ENCODE measurements around the gene HIGD1C. TPM values are rescaled to one million over a fixed set of nuclear protein-coding genes. Genes with fewer than 3 reads are reported as not detected.
"Not testable (repeated sequence)": the region's sequence is repeated elsewhere in the genome, so short reads cannot be mapped to it uniquely, and the experiment has no call there.

The HIGD1C gene
- total RNA-seq, 1 donor from 2014 or later: not detected

GRCh38 chr12:50949801-50950302 lies 2.5 kb upstream of the HIGD1C start:
- H2AFZ ChIP-seq (ENCODE audit: low read depth, low read length): no peak overlapping the region
- H3K4me1 Mint-ChIP-seq (ENCODE audit: low read depth, unreplicated experiment): no peaks in the 10 kb centered on the region
- DNase-seq (ENCODE audit: low read depth) (no peak), FAIRE-seq (no peak)
- no peak overlapping the region for H3K4me2 ChIP-seq (ENCODE audit: low read length)
- no peaks in the 10 kb centered on the region for H3K27me3 ChIP-seq (ENCODE audit: insufficient read depth, low read length)
- H3K4me3 ChIP-seq (ENCODE audit: insufficient read depth, low read depth, low read length): no peak overlapping the region
- H3K36me3 ChIP-seq (ENCODE audit: insufficient read depth, low read length): no peaks in the 10 kb centered on the region
- no peaks in the 10 kb centered on the region for H3K27me3 Mint-ChIP-seq (ENCODE audit: low read depth, unreplicated experiment)
- H3K9me3 Mint-ChIP-seq (ENCODE audit: unreplicated experiment): peaks cover 2% of the 10 kb centered on the region
- no peaks in the 10 kb centered on the region for H3K36me3 Mint-ChIP-seq (ENCODE audit: low read depth, unreplicated experiment)
- H3K27ac Mint-ChIP-seq (ENCODE audit: unreplicated experiment): no peak overlapping the region
- TF ChIP-seq EZH2 (IDR thresholded peaks at IDR 0.05; ENCODE audit: insufficient read depth, low read length) (no peak), CTCF (IDR thresholded peaks at IDR 0.05; ENCODE audit: insufficient read depth, low read depth, low read length) (no peak)
- no peak overlapping the region for H3K27ac ChIP-seq (ENCODE audit: low read depth, low read length)
- H3K4me3 Mint-ChIP-seq (ENCODE audit: unreplicated experiment): no peak overlapping the region
- H3K4me1 ChIP-seq (ENCODE audit: insufficient read depth, low read length): no peaks in the 10 kb centered on the region
- no peaks in the 10 kb centered on the region for H3K9me3 ChIP-seq (ENCODE audit: insufficient read depth, low read depth, low read length)
- H3K9ac ChIP-seq (ENCODE audit: low read length): no peak overlapping the region
- H3K79me2 ChIP-seq (ENCODE audit: insufficient read depth, low read length): no peaks in the 10 kb centered on the region
- no peaks in the 10 kb centered on the region for H4K20me1 ChIP-seq (ENCODE audit: insufficient read depth, low read length)

DNA sequence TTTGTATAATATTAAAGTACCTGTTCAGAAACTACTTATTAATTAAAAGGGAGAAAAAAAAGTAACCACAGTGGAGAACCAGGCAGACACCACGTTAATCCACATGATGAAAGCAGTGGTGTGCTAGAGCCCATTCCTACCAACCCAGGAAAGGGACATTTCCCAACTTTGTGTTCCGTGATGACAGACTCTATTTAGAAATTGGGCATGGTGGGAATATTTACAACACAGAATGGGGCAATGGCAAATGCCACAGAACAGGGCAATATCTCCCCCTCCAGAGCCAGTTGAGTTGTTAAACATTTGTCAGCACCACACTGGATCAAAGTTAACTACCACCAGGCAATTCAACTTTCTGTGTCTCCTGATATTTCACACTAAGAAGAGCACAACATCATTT lies 1.2 kb upstream of the HIGD1C start:
- Mint-ChIP-seq H3K4me3 (ENCODE audit: unreplicated experiment) (no peak overlapping the region), H3K27me3 (ENCODE audit: low read depth, unreplicated experiment) (no peaks in the 10 kb centered on the region), H3K4me1 (ENCODE audit: low read depth, unreplicated experiment) (no peaks in the 10 kb centered on the region), H3K9me3 (ENCODE audit: unreplicated experiment) (peaks cover 2% of the 10 kb centered on the region), H3K36me3 (ENCODE audit: low read depth, unreplicated experiment) (no peaks in the 10 kb centered on the region), H3K27ac (ENCODE audit: unreplicated experiment) (no peak overlapping the region)
- no peak overlapping the region for H3K4me2 ChIP-seq (ENCODE audit: low read length)
- no peaks in the 10 kb centered on the region for H3K4me1 ChIP-seq (ENCODE audit: insufficient read depth, low read length)
- FAIRE-seq: no peak
- no peaks in the 10 kb centered on the region for H3K9me3 ChIP-seq (ENCODE audit: insufficient read depth, low read depth, low read length)
- H3K79me2 ChIP-seq (ENCODE audit: insufficient read depth, low read length): no peaks in the 10 kb centered on the region
- H3K27ac ChIP-seq (ENCODE audit: low read depth, low read length): no peak overlapping the region
- no peak for TF ChIP-seq CTCF (IDR thresholded peaks at IDR 0.05; ENCODE audit: insufficient read depth, low read depth, low read length)
- no peak for TF ChIP-seq EZH2 (IDR thresholded peaks at IDR 0.05; ENCODE audit: insufficient read depth, low read length)
- DNase-seq (ENCODE audit: low read depth): no peak
- no peaks in the 10 kb centered on the region for H3K36me3 ChIP-seq (ENCODE audit: insufficient read depth, low read length)
- no peak overlapping the region for H2AFZ ChIP-seq (ENCODE audit: low read depth, low read length)
- H3K27me3 ChIP-seq (ENCODE audit: insufficient read depth, low read length): no peaks in the 10 kb centered on the region
- H3K9ac ChIP-seq (ENCODE audit: low read length): no peak overlapping the region
- H4K20me1 ChIP-seq (ENCODE audit: insufficient read depth, low read length): no peaks in the 10 kb centered on the region
- H3K4me3 ChIP-seq (ENCODE audit: insufficient read depth, low read depth, low read length): no peak overlapping the region

- Histone ChIP-seq H3K4me2 (ENCODE audit: low read length) (no peak overlapping the region), H3K4me1 (ENCODE audit: insufficient read depth, low read length) (no peaks in the 10 kb centered on the region), H3K79me2 (ENCODE audit: insufficient read depth, low read length) (no peaks in the 10 kb centered on the region), H3K9ac (ENCODE audit: low read length) (no peak overlapping the region), H3K36me3 (ENCODE audit: insufficient read depth, low read length) (no peaks in the 10 kb centered on the region), H3K9me3 (ENCODE audit: insufficient read depth, low read depth, low read length) (no peaks in the 10 kb centered on the region), H3K27me3 (ENCODE audit: insufficient read depth, low read length) (no peaks in the 10 kb centered on the region), H4K20me1 (ENCODE audit: insufficient read depth, low read length) (no peaks in the 10 kb centered on the region), H3K27ac (ENCODE audit: low read depth, low read length) (no peak overlapping the region), H2AFZ (ENCODE audit: low read depth, low read length) (no peak overlapping the region), H3K4me3 (ENCODE audit: insufficient read depth, low read depth, low read length) (no peak overlapping the region)
- peaks cover 1% of the 10 kb centered on the region for H3K9me3 Mint-ChIP-seq (ENCODE audit: unreplicated experiment)
- H3K27ac Mint-ChIP-seq (ENCODE audit: unreplicated experiment): no peak overlapping the region
- no peaks in the 10 kb centered on the region for H3K4me1 Mint-ChIP-seq (ENCODE audit: low read depth, unreplicated experiment)
- TF ChIP-seq CTCF (IDR thresholded peaks at IDR 0.05; ENCODE audit: insufficient read depth, low read depth, low read length) (no peak), EZH2 (IDR thresholded peaks at IDR 0.05; ENCODE audit: insufficient read depth, low read length) (no peak)
- DNase-seq (ENCODE audit: low read depth) (no peak), FAIRE-seq (no peak)
- no peak overlapping the region for H3K4me3 Mint-ChIP-seq (ENCODE audit: unreplicated experiment)
- no peaks in the 10 kb centered on the region for H3K27me3 Mint-ChIP-seq (ENCODE audit: low read depth, unreplicated experiment)
- no peaks in the 10 kb centered on the region for H3K36me3 Mint-ChIP-seq (ENCODE audit: low read depth, unreplicated experiment)
Observed at GRCh38 chr12:50953047-50953446, 703 bp downstream of the HIGD1C start.

DNA sequence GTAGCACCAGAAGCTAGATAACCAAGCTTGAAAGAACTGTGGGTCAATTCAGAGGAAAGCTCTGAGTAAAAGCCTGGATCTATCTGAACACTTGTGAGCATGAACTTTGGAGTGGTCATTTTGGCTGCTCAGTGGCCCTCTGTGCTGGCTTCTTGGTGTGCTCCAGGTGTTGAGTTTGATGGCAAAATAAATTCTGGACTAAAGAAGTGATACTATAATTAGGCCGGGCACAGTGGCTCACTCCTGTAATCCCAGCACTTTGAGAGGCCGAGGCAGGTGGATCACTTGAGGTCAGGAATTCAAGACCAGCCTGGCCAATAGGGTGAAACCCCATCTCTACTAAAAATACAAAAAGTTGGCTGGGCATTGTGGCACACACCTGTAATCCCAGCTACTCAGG lies 2.4 kb downstream of the HIGD1C start:
- H3K9me3 Mint-ChIP-seq (ENCODE audit: unreplicated experiment); H3K9me3 ChIP-seq (ENCODE audit: insufficient read depth, low read depth, low read length); H4K20me1 ChIP-seq (ENCODE audit: insufficient read depth, low read length); H3K4me2 ChIP-seq (ENCODE audit: low read length); H2AFZ ChIP-seq (ENCODE audit: low read depth, low read length); H3K9ac ChIP-seq (ENCODE audit: low read length); H3K36me3 ChIP-seq (ENCODE audit: insufficient read depth, low read length); H3K4me1 Mint-ChIP-seq (ENCODE audit: low read depth, unreplicated experiment); H3K4me3 ChIP-seq (ENCODE audit: insufficient read depth, low read depth, low read length); H3K27me3 ChIP-seq (ENCODE audit: insufficient read depth, low read length); H3K79me2 ChIP-seq (ENCODE audit: insufficient read depth, low read length); H3K27ac ChIP-seq (ENCODE audit: low read depth, low read length); H3K36me3 Mint-ChIP-seq (ENCODE audit: low read depth, unreplicated experiment); H3K4me3 Mint-ChIP-seq (ENCODE audit: unreplicated experiment); H3K27ac Mint-ChIP-seq (ENCODE audit: unreplicated experiment); H3K4me1 ChIP-seq (ENCODE audit: insufficient read depth, low read length); FAIRE-seq; DNase-seq (ENCODE audit: low read depth); H3K27me3 Mint-ChIP-seq (ENCODE audit: low read depth, unreplicated experiment): not testable (repeated sequence)
